Uterus (tissue), 4 donors: ENCODE results near the gene LNPK. TPM values are rescaled to one million over a fixed set of nuclear protein-coding genes. Genes with fewer than 3 reads are reported as not detected.

Experiments used
- DNase-seq, 2 donors: peaks; one replicate each; pipeline ENCODE4 v3.0.0-alpha.2; 2019 to 2020
- H3K27ac ChIP-seq, 2 donors: fragments of 200-600 bp; sonication (generic); 1 replicate in 1 of 2; 2 replicates in 1 of 2; pipeline ENCODE4 v1.5.1; 2016 to 2018
- H3K27me3 ChIP-seq, 2 donors: fragments of 200-600 bp; sonication (generic); one replicate each; pipeline ENCODE4 v1.5.1; 2018 to 2019; ENCODE audit warnings: control low read depth in 1 of 2
- H3K36me3 ChIP-seq, 2 donors: fragments of 200-600 bp; sonication (generic); one replicate each; pipeline ENCODE4 v1.5.1; 2019; ENCODE audit warnings: control low read depth in 1 of 2
- H3K4me1 ChIP-seq, 2 donors: fragments of 200-600 bp; sonication (generic); one replicate each; pipeline ENCODE4 v1.5.1; 2018 to 2019; ENCODE audit warnings: control low read depth in 1 of 2
- H3K4me3 ChIP-seq, 2 donors: fragments of 200-600 bp; sonication (generic); 1 replicate in 1 of 2; 2 replicates in 1 of 2; pipeline ENCODE4 v1.5.1; 2018 to 2019; ENCODE audit warnings: mild to moderate bottlenecking in 1 of 2
- H3K9me3 ChIP-seq, 2 donors: fragments of 200-600 bp; sonication (generic); one replicate each; pipeline ENCODE4 v1.5.1; 2019; ENCODE audit warnings: control low read depth in 1 of 2
- CTCF ChIP-seq, 4 experiments: fragments of 200-600 bp in 2 of 4; fragments of 450-650 bp in 2 of 4; sonication (generic) in 2 of 4; IDR thresholded peaks; one replicate each; pipeline ENCODE4 v1.5.1; 2016 to 2019; ENCODE audit warnings: antibody characterized with exemption in 4 of 4, mild to moderate bottlenecking in 2 of 4, moderate library complexity in 1 of 4
- POLR2A ChIP-seq, 2 donors: fragments of 450-650 bp; IDR thresholded peaks; one replicate each; pipeline ENCODE4 v1.6.1; 2016; ENCODE audit warnings: antibody characterized with exemption in 2 of 2, mild to moderate bottlenecking in 1 of 2, moderate library complexity in 1 of 2
- intact Hi-C: fragments of 100-400 bp; cut with DNase I; formaldehyde crosslinking; loops from one replicate; pipeline ENCODE4 v1.15.1; 2023; ENCODE audit warnings: low total_unique reads
- total RNA-seq, 4 donors: library from RNA; depleted of rRNA in 3 of 4; stranded (reverse); fragments of >200 nt in 3 of 4; gene quantifications; one replicate each; pipeline versions ENCODE4 v1.1.0 to v1.2.4, GENCODE V29; 2014 to 2023
- donor health status: DM: yes; HTN: yes; CAD: no.

LNPK gene
- total RNA-seq, 4 donors from 2014 or later, result 5.1 to 66.4 (median 25.2) TPM

GRCh38 chr2:175957845-175958244 lies 44.2 kb downstream of the LNPK start:
- no peak for TF ChIP-seq CTCF (IDR thresholded peaks at IDR 0.05)
- no peak for DNase-seq
- no peaks in the 10 kb centered on the region for H3K36me3 ChIP-seq
- no peak overlapping the region for H3K4me3 ChIP-seq
- H3K9me3 ChIP-seq, result no peaks in the 10 kb centered on the region
- intact Hi-C loops, result no loop called here
- H3K4me1 ChIP-seq, result no peaks in the 10 kb centered on the region
- H3K27me3 ChIP-seq, result no peaks in the 10 kb centered on the region
- H3K27ac ChIP-seq, result no peak overlapping the region

GRCh38 chr2:175955136-175955535 lies 46.9 kb downstream of the LNPK start:
- no peaks in the 10 kb centered on the region for H3K27me3 ChIP-seq
- no peak overlapping the region for H3K4me3 ChIP-seq
- TF ChIP-seq POLR2A (IDR thresholded peaks at IDR 0.05), result no peak
- no peak for TF ChIP-seq CTCF (IDR thresholded peaks at IDR 0.05)
- no peaks in the 10 kb centered on the region for H3K36me3 ChIP-seq
- H3K4me1 ChIP-seq, result no peaks in the 10 kb centered on the region
- DNase-seq, result no peak
- intact Hi-C loops, result no loop called here
- H3K27ac ChIP-seq, result no peak overlapping the region
- H3K9me3 ChIP-seq, result no peaks in the 10 kb centered on the region

- intact Hi-C loops, result no loop called here
- Histone ChIP-seq H3K9me3 (no peaks in the 10 kb centered on the region), H3K4me1 (no peaks in the 10 kb centered on the region), H3K4me3 (no peak overlapping the region), H3K27ac (no peak overlapping the region), H3K27me3 (no peaks in the 10 kb centered on the region), H3K36me3 (no peaks in the 10 kb centered on the region)
- TF ChIP-seq CTCF (IDR thresholded peaks at IDR 0.05), result no peak
- TF ChIP-seq POLR2A (IDR thresholded peaks at IDR 0.05), result no peak
- DNase-seq, result no peak
Observed at GRCh38 chr2:175950512-175950911, 51.6 kb downstream of the LNPK start.

GRCh38 chr2:175948191-175948590 lies 53.9 kb downstream of the LNPK start:
- H3K27ac ChIP-seq, result no peak overlapping the region
- intact Hi-C loops, result no loop called here
- TF ChIP-seq POLR2A (IDR thresholded peaks at IDR 0.05) (no peak), CTCF (IDR thresholded peaks at IDR 0.05) (no peak)
- no peaks in the 10 kb centered on the region for H3K36me3 ChIP-seq
- no peaks in the 10 kb centered on the region for H3K27me3 ChIP-seq
- no peaks in the 10 kb centered on the region for H3K9me3 ChIP-seq
- no peak for DNase-seq
- H3K4me3 ChIP-seq, result no peak overlapping the region
- H3K4me1 ChIP-seq, result no peaks in the 10 kb centered on the region

- intact Hi-C loops, result no loop called here
Observed at GRCh38 chr2:175947073-175947472, 55.0 kb downstream of the LNPK start.

More at GRCh38 chr2:175947073-175947472, 55.0 kb downstream of the LNPK start:
- no peaks in the 10 kb centered on the region for H3K9me3 ChIP-seq
- H3K4me1 ChIP-seq, result no peaks in the 10 kb centered on the region
- H3K27me3 ChIP-seq, result no peaks in the 10 kb centered on the region
- DNase-seq, result no peak
- no peaks in the 10 kb centered on the region for H3K36me3 ChIP-seq
- no peak overlapping the region for H3K4me3 ChIP-seq
- no peak overlapping the region for H3K27ac ChIP-seq
- TF ChIP-seq CTCF (IDR thresholded peaks at IDR 0.05) (no peak), POLR2A (IDR thresholded peaks at IDR 0.05) (no peak)
